Activated CD4-positive, alpha-beta T cell treated with anti-CD3 and anti-CD28 coated beads for 48 hours (primary cell): ENCODE data around the gene NAV2.

Source experiments
- DNase-seq: peaks from one replicate; pipeline ENCODE4 v3.0.0-alpha.2; 2020

NAV2 gene

DNA sequence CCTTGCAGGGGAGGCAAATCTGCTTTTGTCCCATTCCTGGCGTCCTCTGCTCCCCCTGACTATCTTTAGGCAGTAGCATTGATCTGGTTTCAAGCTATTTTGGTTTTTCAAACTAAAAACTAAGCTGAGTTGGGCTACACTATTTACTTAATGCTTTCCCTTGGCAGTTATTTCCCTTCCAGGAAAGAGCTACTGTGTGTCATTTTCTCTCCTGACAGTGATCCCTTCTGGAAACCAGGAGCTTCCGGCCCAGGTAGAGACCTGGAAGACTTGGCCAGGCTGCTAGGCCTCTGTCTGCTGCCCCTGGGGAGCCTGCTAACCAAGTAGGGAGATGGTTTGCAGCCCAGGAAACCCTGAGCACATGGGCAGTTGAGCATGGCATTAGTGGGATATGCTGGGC is 35.0 kb downstream of the NAV2 start:
- DNase-seq: no peak

DNA sequence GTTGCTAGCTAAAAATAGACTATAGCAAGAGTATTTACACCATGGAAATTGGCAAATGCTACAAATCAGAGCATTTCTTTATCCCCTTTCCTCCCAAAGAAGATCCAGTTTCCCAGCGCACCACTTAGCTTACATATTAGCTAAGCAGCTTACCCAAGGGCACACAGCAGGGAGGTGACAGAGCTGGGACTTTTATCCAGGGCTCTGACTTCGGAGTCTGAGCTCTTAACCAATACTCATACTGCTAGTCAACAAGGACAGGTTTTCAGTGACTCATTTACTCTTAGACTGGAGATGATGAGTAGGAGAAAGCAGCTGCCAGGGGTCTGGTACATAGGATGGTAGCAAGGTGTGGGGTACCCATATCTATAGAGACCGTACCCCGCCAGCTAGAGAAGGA is 38.4 kb downstream of the NAV2 start:
- DNase-seq: no peak

DNA sequence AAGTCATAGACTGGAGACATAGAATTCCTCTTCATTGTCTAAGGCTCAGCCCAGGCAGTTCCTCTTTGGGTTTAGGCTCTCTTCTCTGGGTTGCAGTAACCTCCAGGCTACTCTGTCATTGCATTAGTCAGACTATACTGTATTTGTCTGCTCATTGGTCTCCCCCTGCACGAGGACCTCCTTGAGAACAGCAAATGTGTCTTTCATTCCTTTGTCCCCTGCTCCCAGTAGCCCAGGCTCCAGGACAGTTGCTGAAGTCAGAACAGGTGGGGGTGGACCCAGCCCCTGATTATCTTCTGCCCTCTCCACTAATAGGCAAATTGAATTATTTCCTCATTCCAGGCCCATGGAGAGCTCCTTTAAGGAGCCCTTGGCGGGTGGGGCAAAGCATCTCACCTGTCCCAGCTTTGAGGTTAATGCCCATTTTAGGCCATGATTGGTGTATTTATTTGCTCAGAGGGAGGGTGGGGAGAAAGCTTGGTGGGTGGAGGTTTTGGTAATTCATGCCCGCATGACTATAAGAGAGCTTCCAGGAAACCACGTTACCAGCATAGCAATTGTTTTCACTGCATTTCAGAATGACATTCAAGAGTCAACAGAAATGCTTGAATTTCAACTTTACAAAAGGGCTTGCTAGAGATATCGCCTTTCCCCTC is 40.9 kb downstream of the NAV2 start:
- no peak for DNase-seq

DNA sequence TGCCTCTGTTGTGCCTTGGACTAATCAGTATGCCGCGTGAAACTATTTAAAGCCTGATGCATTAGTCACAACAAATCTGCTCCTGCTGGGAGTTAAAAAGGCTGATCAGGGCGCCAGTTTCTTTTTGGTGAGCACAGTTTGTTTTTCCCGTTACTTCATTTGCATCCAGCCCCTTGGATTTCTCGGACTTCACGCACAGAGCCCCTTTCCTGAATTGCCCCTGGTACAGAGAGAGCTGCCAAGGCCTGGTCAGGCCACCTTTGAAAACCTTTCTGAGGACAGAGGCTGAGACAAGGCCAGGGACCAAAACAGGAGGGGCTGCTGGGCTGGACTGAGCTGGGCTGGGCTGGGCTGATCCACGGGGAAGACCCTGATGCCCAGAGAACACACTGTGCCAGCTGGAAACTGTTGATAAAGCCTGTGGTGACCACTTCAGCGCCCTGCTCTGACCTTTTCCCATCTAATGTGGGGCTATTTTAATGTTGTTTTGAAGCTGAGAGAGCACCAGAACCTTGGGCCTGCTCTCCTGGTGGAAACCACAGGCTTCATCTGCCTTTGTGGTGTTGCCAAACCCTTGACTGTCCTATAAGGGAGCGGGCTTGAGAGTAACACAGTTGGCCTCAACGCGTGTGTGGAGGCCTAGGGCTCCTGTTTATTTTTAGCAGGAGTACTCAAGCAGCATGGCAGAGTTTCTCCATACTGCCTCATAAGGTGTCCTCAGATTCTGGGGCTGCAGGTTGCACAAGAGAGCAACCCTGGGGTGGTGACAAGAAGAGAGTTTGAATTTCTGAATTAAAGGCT is 44.2 kb downstream of the NAV2 start:
- no peak for DNase-seq

DNA sequence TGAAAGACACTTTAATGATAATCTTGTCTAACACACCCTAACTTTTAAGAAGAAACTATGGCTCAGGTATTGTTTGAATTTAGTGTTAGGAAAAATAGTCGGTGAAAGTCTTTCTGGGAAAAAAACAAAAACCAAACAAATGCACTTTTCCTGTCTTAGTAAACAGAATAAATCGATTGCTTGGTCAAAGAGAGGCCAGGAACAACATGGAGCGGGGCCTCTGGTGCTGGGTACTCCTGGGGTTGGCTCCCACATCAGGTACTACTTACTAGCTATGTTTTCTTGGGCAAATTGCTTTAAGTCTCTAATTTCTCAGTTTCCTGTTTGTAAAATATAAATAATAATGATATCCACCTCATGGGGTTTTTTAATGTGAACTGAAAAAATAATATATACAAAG is 46.8 kb downstream of the NAV2 start:
- DNase-seq: no peak

DNA sequence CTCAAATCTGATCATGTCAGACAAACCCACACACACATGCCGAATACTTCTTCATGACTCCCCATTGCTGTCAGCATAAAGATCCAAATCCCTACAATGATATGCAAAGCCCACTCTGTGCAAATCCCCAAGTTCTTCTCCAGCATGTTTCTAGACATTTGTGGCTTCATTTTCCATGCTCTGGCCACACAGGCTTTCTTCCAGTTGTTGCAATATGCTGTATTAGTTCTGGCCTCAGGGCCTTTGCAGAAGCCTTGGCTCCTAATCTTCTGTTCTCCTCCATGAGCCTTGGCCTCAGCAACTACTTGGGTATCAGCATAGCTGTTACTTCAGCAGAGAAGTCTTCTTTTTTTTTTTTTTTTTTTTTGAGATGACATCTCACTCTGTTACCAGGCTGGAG is 49.6 kb downstream of the NAV2 start:
- DNase-seq: no peak

DNA sequence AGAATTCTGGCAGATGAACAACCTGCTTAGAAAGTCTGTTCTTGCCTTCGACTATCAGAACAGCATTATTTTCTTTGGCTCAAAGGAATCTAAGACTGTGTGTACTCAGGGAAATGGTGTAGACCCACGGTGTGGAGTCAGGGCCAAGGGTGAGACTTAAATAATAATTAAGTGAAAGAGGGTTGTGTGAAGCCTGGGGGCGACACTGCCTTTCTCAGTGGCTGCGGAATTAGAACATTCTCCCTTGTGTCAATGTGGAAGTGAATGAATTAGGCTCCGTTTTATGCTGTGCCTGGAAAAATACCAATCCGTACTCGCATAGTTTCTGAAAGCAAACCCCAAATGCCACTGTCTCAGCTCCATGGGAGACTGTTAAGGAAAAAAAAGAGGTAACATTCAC is 50.7 kb downstream of the NAV2 start:
- DNase-seq: no peak

DNA sequence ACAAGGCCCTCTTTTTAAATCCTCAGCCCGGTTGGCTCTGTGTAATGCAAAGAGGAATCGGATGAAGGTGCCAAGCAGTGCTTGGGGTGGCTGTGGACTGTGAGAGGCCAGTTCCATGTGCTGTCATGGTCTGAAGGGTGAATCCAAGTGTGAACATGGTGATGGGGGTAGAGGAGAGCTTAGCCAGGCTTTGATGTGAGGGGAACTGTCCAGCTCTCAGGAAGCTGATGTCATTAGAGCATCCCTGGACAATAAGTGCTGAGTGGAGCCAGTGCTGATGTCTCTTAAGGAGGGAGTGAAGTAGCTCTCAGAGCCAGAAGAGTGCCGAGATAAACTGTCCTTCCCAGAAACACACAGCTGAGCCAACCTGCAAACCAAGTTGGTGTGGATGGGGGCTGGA is 53.6 kb downstream of the NAV2 start:
- no peak for DNase-seq

DNA sequence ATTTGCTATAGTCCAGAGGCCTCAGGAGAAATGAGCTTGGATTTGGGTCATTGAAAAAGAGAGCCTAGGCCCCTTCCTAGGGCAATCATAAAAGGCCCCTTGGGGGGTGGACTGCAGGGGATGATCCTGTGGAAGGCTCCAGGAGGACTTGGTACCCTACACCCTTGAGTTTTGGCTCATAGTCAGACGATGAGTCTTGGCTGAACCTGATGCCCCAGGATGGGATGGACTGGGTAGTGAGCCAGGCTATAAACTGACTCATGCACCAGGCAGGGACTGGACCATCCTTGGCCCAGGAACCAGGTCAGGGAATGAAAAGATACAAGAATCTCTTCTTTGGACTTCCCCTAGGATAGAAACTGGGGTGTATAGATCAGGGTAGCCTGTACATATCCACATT is 54.2 kb downstream of the NAV2 start:
- DNase-seq: no peak

DNA sequence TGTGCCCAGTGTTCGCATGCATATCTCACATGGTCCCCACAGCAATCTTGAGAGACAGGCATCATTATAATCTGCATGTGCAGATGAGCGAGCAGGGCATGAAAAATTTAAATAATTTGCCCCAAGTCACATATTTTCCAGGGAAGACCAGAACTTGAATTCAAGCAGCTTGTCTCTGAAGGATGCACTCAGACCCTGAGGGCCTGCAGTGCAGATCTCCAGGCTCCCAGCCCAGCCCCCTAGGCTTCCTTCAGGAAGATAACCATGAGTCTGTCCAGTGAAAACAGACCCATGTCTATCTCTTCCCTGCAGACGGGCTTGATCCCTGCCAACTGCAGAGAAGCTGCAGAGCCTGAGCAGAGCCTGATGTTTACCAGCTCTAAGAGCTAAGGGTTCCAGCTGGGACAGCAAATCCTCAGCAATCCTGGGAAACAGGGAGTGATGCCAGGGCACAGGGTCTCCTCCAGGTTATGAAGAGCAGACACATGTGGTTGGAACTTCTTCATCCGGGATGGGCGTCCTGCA is 55.1 kb downstream of the NAV2 start:
- no peak for DNase-seq

DNA sequence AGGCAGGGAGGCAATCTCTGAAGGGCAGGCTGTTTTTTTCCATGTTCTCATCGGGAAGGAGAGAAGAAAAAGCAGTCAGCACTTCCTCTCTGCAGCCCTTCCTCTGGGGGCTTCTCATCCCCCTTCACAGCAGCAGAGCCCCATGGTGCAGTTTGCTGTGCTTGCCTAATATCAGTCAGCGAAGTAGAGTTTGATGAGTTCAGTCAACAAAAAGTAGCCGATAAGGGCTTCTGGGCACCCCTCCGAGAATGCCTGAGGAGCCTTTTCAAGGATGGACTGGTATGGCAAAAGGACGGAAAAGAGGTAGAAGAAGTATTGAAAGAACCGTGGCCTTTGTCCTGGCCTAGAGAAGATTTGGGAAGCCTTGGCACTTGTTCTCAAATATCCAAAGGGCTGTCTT is 55.6 kb downstream of the NAV2 start:
- DNase-seq: no peak

DNA sequence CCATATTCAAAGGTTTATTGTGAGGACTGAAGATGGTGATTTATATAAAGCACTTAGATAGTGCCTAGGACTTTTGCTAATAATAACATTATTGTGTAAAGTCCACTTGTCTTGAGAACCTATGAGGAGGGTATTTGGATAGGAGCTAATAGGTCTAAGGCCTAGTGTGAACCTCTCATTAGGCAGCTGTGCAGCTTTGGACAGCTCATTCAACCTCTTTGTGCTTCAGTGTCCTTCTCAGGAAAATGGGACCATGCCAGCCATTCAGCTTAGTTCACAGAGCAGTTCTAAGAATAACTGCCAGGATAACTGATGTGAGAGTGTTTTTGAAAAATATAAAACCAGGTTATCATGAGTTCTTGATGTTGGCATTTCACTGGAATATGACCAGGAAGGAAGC is 56.2 kb downstream of the NAV2 start:
- DNase-seq: no peak

DNA sequence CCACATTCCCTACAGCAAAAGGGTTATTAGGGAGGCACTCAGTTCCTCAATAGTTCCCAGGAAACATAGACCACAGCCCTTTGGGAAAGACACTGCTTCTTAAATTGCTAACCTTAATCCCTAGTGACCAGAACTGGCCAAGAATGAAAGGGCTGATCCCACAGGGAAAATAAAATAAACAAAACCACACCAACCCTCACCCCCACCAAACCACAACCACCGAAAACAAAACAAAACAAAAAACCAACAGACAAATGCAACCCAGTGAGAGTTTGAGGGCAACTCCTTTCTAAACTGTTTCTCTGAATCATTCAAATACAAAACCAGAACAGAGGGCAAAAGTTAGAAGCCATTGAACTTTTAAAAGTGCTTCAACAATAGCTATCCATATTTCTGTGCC is 57.2 kb downstream of the NAV2 start:
- no peak for DNase-seq

DNA sequence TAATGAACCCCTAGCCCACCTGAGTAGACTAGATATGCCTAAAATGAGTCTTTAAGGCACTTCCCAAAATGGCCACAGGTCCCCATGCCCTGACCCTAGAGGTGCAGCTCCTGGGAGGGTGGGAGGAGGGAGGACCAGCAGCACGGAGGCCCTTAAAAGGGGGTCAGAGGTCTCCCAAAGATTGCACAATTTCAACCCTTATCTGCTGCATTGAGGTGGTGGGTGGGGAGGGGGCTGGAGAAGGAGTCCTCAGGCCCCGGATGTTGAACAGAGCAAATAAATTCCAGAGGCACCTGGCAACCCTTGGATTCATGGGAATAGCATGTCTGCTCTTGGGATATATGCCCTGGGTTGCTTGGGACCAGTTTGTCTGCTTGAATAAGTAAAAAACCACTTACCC is 57.6 kb downstream of the NAV2 start:
- no peak for DNase-seq

DNA sequence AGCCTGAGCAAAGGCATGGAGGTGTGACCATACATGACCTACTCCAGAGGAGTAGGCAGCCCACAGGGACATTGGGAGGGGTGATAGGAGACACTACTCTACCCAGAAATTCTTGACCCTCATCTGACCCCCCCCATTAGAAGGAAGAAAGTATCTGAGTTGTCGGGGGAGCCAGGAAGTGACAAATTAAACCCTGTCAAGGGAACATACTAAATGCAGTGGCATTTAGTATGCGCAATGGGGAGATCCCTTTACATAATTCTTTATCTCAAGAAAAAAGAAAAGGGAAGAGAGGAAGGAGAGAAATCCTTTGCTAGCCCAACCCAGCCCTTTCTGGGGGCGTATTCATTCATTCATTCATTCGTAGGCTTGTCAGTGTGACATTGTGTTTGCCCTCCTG is 58.8 kb downstream of the NAV2 start:
- DNase-seq: no peak

DNA sequence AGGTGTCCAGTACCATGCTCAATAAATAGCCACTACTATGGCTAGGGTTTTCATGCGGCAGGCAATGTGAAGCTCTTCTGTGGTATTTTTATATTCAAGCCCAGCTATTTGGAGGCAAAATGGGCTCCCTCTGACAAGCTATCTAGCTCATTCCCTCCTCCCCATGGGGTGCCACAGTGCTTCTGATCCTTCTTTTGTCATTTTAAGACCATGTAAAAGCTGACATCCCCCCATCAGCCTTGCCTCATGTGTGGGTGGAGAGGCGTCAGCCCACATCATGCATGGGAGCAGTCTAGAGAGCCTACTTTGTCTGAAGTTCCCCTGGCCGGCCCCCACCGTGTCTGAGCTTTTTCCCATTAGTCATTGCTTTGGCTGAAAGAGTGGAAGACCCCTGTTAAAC is 59.8 kb downstream of the NAV2 start:
- no peak for DNase-seq

DNA sequence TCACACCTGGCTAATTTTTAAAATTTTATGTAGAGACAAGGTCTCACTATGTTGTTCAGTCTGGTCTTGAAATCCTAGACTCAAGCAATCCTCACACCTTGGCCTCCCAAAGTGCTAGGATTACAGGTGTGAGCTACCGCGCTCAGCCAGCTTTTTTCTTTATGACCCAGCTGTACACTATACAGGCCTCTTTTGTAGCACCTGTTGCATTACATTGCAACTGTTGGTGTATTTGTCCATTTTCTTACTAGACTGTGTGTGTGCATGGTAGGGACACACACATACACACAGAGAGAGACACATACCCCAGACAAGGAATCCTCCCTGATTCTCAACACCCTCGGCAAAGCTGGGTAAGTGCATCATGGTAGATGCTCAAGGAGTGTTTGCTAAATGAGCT is 61.7 kb downstream of the NAV2 start:
- DNase-seq: no peak

DNA sequence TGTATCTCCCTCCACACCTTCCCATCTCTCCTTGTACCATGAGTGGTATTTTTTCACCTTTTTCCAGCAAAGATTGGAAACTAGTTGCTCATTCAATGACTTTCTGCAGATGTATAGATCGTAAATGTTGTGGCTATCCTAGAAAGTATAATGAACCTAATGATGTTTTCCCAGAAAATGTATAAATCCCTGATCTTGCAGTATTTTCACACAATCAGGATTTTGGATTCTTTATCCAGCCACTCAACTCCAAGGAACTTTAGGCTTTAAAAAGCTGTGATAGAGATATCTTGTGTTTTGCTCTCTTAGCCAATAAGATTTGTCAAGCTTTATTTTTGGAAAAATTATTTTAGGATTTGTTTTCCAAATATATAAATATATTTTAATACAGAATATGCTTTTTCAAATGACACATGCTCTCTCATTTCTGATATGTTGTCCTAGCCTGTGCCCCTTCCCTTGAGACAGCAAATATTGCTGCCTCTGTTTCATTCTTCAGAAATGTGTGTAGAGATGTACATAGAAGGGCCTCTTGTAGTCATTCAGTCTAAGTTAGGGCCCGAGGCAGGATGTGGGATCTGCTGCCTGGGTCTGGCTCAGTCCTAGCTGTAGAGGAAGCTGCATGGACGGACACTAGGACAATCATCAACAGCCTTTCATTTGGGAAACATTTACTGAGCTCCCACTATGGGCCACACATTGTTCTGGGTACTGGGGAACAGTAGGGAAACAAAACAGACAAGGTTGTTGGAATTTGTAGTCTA is 62.4 kb downstream of the NAV2 start:
- DNase-seq: no peak

DNA sequence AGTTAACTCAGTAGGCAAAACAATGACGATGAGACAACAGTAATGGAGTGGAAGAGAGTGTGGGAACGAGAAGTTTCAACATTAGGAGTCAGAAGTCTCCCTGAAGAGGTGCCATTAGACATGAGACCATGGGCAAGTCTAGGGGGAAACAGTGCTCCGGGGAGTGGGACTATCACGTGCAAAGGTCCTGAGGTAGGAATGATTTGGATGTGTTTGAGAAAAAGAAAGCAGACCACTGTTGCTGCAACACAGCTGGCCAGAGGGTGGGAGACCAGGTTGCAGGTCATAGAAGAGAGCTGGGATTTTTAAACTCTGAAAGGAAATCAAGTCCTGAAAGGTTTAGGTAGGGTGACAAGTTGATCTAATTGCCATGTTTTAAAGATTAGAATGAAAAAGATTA is 63.0 kb downstream of the NAV2 start:
- DNase-seq: no peak

DNA sequence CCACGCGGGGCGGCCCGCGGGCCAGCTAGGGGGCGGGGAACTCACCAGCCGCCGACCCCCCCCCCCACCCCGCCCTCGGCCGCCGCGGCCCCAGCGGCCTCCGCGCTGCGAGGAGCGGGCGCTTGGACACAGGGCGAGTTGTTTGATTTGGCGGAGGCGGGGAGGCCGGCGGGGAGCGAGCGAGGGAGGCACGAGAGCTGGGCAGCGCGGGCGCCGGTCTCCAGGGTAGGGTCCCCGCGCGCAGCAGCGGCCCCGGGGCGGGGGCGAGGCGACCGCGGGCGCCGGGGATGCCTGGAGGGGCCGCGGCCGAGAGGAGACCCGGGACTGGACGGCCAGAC is 64.4 kb downstream of the NAV2 start:
- no peak for DNase-seq

DNA sequence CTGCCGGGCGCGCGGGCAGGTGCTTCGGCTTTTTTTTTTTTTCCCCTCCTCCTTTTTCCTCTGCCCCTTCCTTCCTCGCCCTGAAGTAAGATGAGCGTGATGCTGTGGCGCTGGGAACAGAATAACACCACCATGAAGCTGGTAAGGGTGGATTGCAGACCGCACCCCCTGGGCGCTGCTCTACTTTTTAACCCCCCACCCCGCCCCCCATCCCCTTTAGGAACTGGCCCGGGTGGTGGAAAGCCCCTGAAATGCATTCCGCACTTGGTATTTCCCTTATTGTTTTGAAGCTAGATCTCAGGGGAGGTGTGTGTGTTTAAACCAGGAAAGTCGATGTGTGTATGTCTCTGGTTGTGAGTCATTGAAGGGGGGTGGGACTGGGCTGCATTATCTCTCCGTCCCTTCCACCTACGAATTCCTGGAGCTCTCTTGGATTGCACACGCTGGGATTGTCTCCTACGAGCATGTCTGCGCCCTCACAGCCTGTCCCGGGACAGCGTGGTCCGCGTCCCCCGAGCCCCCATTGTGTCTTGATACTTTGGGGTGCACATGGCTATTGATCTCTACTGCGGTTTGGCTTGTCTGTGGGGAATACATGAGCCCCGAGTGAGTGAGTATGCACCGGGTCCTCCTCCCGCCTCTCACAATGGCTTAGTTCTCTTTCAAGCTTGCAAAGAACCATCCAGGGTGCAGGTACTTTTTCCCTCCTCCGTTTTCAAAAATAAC is 64.9 kb downstream of the NAV2 start:
- DNase-seq: no peak

DNA sequence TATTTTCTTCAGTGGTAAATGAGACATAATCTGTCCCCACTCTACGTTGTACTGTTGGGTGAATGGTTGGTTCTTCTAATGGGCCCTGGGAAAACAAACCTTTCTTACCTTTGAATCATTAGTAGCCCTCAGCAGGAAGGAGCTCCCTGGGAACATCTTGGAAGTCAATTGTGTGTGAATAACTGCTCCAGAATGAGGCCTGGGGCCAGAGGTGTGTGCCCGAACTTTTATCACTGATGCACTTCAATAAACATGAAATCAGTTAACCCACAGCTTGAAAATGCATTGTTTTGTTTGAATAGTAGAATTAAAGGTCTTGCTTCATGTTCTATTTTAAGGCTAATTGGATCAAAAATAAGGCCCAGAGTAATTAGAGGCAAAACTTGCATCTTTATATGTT is 67.1 kb downstream of the NAV2 start:
- no peak for DNase-seq

DNA sequence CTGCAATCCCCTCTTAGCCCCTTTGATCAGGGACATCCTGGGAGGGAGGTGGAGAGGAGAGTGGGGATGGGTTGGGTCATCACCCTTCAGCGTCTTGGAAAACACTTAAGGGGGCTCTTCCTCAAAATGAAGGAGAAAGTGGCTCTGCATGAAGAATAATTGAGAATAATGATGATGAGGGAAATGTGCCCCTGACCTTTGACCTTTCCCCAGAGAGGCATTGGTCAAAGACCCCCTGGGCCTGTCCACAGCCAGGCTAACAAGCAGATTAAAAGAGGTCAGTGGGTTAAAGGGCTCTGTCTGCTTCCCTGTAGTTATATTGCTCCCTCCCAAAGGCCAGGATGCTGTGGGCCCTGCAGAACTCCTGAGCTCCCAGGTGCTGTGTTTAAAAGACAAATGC is 68.7 kb downstream of the NAV2 start:
- no peak for DNase-seq
